GM12878 (cell line): Measurements from ENCODE around the gene ADGRL3. TPM values are rescaled to one million over a fixed set of nuclear protein-coding genes. Genes with fewer than 3 reads are reported as not detected.

Experiments used
- ATAC-seq: fragments of 200-7000 bp; cut with Tn5 transposase; 3 replicates; pipeline ENCODE4 v1.9.1; 2020; ENCODE audit warnings: mild to moderate bottlenecking, moderate library complexity
- BruUV-seq: library from RNA; stranded (reverse); fragments of 400-500 nt; replicated peaks from 2 replicates; lab custom pipeline; 2021; lab: Mats Ljungman, UMichigan
- CTCF ChIA-PET: fragments of 300-600 bp; sonication (Branson Sonifier 250); formaldehyde crosslinking; extraction: SDS; loops from one replicate; lab custom pipeline; 2021; ENCODE audit warnings: inconsistent platforms; lab: Yijun Ruan, JAX
- POLR2A ChIA-PET: fragments of 350-600 bp; formaldehyde crosslinking; extraction: SDS; loops from one replicate; lab custom pipeline; 2021; ENCODE audit warnings: inconsistent platforms; lab: Charles Lee
- RAD21 ChIA-PET: fragments of 300-600 bp; sonication (Branson Sonifier 250); formaldehyde crosslinking; loops from one replicate; lab custom pipeline; 2023; ENCODE audit warnings: antibody characterized with exemption; ENCODE audit not compliant: unreplicated experiment; lab: Charles Lee
- SMC1A ChIA-PET: fragments of 300-600 bp; sonication (Branson Sonifier 250); formaldehyde crosslinking; loops from one replicate; lab custom pipeline; 2023; ENCODE audit not compliant: unreplicated experiment, uncharacterized antibody; lab: Charles Lee
- DNase-seq: peaks from one replicate; pipeline ENCODE4 v3.0.0-alpha.2; 2011; ENCODE audit warnings: low read depth, low spot score
- FAIRE-seq: peaks from 3 replicates; lab custom pipeline; 2011; peaks lifted over from hg19 to GRCh38; lab: Jason Lieb, UNC
- H2AFZ ChIP-seq: 2 replicates; pipeline ENCODE4 v1.6.0; 2011; ENCODE audit warnings: low read depth, low read length, control low read depth; ENCODE audit not compliant: control insufficient read depth
- H3K27ac ChIP-seq: 2 replicates; pipeline ENCODE4 v1.5.1; 2011; ENCODE audit warnings: control low read depth; ENCODE audit not compliant: control insufficient read depth, insufficient read depth
- H3K27me3 ChIP-seq, 2 experiments: replicated peaks in 1 of 2; 2 replicates each; pipeline versions ENCODE4 v1.6.0 to v1.6.1; 2011; ENCODE audit warnings: low read length in 1 of 2; ENCODE audit not compliant: control insufficient read depth in 2 of 2, insufficient read depth in 2 of 2
- H3K36me3 ChIP-seq, 2 experiments: 2 replicates each; pipeline ENCODE4 v1.5.1; 2011; ENCODE audit warnings: low read length in 1 of 2; ENCODE audit not compliant: control insufficient read depth in 2 of 2, insufficient read depth in 2 of 2
- H3K4me1 ChIP-seq: 2 replicates; pipeline ENCODE4 v1.6.1; 2011; ENCODE audit warnings: mild to moderate bottlenecking, low read length, moderate library complexity, mixed read lengths; ENCODE audit not compliant: control insufficient read depth, insufficient read depth
- H3K4me2 ChIP-seq: 2 replicates; pipeline ENCODE4 v1.6.0; 2011; ENCODE audit warnings: control low read depth; ENCODE audit not compliant: control insufficient read depth, insufficient read depth
- H3K4me3 ChIP-seq: fragments of 200-600 bp; sonication (generic); 2 replicates; pipeline ENCODE4 v1.5.1; 2016
- H3K79me2 ChIP-seq: 2 replicates; pipeline ENCODE4 v1.6.0; 2011; ENCODE audit warnings: low read length; ENCODE audit not compliant: control insufficient read depth, insufficient read depth
- H3K9ac ChIP-seq: 2 replicates; pipeline ENCODE4 v1.8.0; 2011; ENCODE audit warnings: low read length, control low read depth, mixed read lengths; ENCODE audit not compliant: control insufficient read depth, insufficient read depth
- H3K9me3 ChIP-seq: replicated peaks from 3 replicates; pipeline ENCODE4 v1.5.1; 2011; ENCODE audit warnings: mild to moderate bottlenecking, low read length; ENCODE audit not compliant: control insufficient read depth, insufficient read depth
- H4K20me1 ChIP-seq: 2 replicates; pipeline ENCODE4 v1.6.0; 2011; ENCODE audit not compliant: control insufficient read depth, insufficient read depth
- CHD1 ChIP-seq: IDR thresholded peaks from 2 replicates; pipeline ENCODE4 v1.6.1; 2012; ENCODE audit warnings: low read depth, low read length, improper control_type of control experiment
- ETV6 ChIP-seq, 2 experiments: fragments of 450-650 bp in 1 of 2; IDR thresholded peaks in 1 of 2; conservative IDR thresholded peaks in 1 of 2; 2 replicates each; pipeline ENCODE4 v1.6.1; 2014; ENCODE audit warnings: antibody characterized with exemption in 1 of 2, borderline replicate concordance in 1 of 2, low read depth in 1 of 2, mild to moderate bottlenecking in 1 of 2, moderate library complexity in 1 of 2
- IRF4 ChIP-seq: IDR thresholded peaks from 2 replicates; pipeline ENCODE4 v1.6.1; 2011; ENCODE audit warnings: low read depth, low read length
- NR2F1 ChIP-seq: fragments of 450-650 bp; conservative IDR thresholded peaks from 2 replicates; pipeline ENCODE4 v1.6.1; 2017; ENCODE audit warnings: mild to moderate bottlenecking
- PAX5 ChIP-seq: IDR thresholded peaks from 2 replicates; pipeline ENCODE4 v1.6.1; 2011; ENCODE audit warnings: low read depth, low read length, borderline replicate concordance
- POLR2AphosphoS5 ChIP-seq: IDR thresholded peaks from 2 replicates; pipeline ENCODE4 v1.6.1; 2011; ENCODE audit warnings: mild to moderate bottlenecking, low read length, inconsistent platforms
- TCF12 ChIP-seq: IDR thresholded peaks from 2 replicates; pipeline ENCODE4 v1.6.1; 2011; ENCODE audit warnings: low read depth, mild to moderate bottlenecking, low read length
- ZNF207 ChIP-seq: fragments of 450-650 bp; IDR thresholded peaks from 2 replicates; pipeline ENCODE4 v1.6.1; 2014; ENCODE audit warnings: antibody characterized with exemption, mild to moderate bottlenecking, borderline replicate concordance
- ZNF24 ChIP-seq: fragments of 450-650 bp; IDR thresholded peaks from 2 replicates; pipeline ENCODE4 v1.6.1; 2017; ENCODE audit warnings: antibody characterized with exemption, mild to moderate bottlenecking
- WGBS: methylation state at CpG from one replicate; pipeline ENCODE4 v1.1.6; 2016; ENCODE audit warnings: low lambda C conversion rate; ENCODE audit not compliant: insufficient replicate concordance, insufficient coverage; ENCODE audit errors: missing lambda C conversion rate; 5-methylcytosine and 5-hydroxymethylcytosine counted together
- in situ Hi-C: fragments of 300-500 bp; cut with MboI; formaldehyde crosslinking; loops from 9 replicates; pipeline ENCODE4 v1.14.3; 2018; ENCODE audit warnings: mixed read lengths
- intact Hi-C: fragments of 100-400 bp; cut with micrococcal nuclease; formaldehyde crosslinking; loops from one replicate; pipeline ENCODE4 v1.14.2; 2022; ENCODE audit not compliant: unreplicated experiment
- polyA plus RNA-seq, 11 experiments: library from polyadenylated mRNA; depleted of rRNA in 4 of 11; unstranded in 6 of 11; stranded (reverse) in 5 of 11; fragments of >200 nt; fragmentation: Nextera tagmentation in 4 of 11; fragmentation: Illumina TruSeq in 1 of 11; extraction: Ambion mirVana in 4 of 11; extraction: Trizol in 1 of 11; gene quantifications; 1 replicate in 1 of 11; 2 replicates in 10 of 11; pipeline versions ENCODE4 v1.2.1 to v1.2.3, GENCODE V29; 2011 to 2016; ENCODE audit warnings: inconsistent platforms in 2 of 11, missing spikeins in 2 of 11, low read depth in 1 of 11
- total RNA-seq, 4 experiments: library from RNA; depleted of rRNA in 3 of 4; stranded (reverse); fragments of >200 nt in 3 of 4; fragmentation: Illumina TruSeq in 1 of 4; extraction: Trizol in 1 of 4; gene quantifications; 2 replicates each; pipeline versions ENCODE4 v1.2.1 to v1.2.3, GENCODE V29; 2013 to 2021
- TF ChIP-seq, protein P1 (sequence below): fragments of 450-650 bp; IDR thresholded peaks from 2 replicates; pipeline ENCODE4 v1.6.1; 2017; ENCODE audit warnings: mild to moderate bottlenecking

The ADGRL3 gene
- total and polyA plus RNA-seq, 10 of the 15 experiments (the other 5 are each of a cell fraction or from before 2014, with no cell fraction given), result 1.1 TPM; not detected in 9

DNA sequence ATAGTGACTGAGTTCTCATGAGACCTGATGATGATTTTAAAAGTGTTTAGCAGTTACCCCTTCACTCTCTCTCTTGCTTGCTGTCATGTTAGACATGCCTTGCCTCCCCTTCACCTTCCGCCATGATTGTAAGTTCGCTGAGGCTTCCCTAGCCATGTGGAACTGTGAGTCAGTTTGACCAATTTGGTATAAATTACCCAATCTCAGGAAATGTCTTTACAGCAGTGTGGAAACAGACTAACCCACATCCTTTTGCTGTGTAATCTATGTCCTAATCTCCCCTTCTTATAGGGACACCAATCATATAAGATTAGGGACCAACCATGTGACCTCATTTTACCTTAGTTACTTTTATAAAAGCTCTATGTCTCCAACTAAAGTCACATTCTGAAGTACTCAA, 677.8 kb downstream of the ADGRL3 start:
- ChIA-PET CTCF (interaction anchor here (2.8 kb wide), 1 partner anchor 13 kb away, joined by 9 read pairs; no protein-coding TSS in a partner anchor), SMC1A (interaction anchor here (1.0 kb wide), 2 partner anchors 11 to 44 kb away, joined by 3 to 6 read pairs; no protein-coding TSS in a partner anchor), RAD21 (interaction anchor here (1.0 to 1.2 kb wide), 2 partner anchors 24 to 32 kb away, joined by 4 read pairs; no protein-coding TSS in a partner anchor), POLR2A (no interaction called here)
- no peaks in the 10 kb centered on the region for H4K20me1 ChIP-seq
- 24% methylated on average over 2 of the region's 2 CpGs for WGBS
- H3K9ac ChIP-seq, result no peak overlapping the region
- no peaks in the 10 kb centered on the region for H3K9me3 ChIP-seq
- intact Hi-C loops, result no loop called here
- no peak for DNase-seq
- H3K27ac ChIP-seq, result no peak overlapping the region
- H3K4me1 ChIP-seq, result no peaks in the 10 kb centered on the region
- H3K79me2 ChIP-seq, result no peaks in the 10 kb centered on the region
- no TSS peak for BruUV-seq
- in situ Hi-C loops, result no loop called here
- no peak overlapping the region for H3K4me2 ChIP-seq
- H3K36me3 ChIP-seq, result no peaks in the 10 kb centered on the region
- no peak for ATAC-seq
- no peak overlapping the region for H3K4me3 ChIP-seq
- FAIRE-seq, result no peak
- H2AFZ ChIP-seq, result no peak overlapping the region
- TF ChIP-seq ZNF24 (no peak), TCF12 (no peak), NR2F1 (no peak), CHD1 (no peak), PAX5 (no peak), ZNF207 (no peak), ETV6 (conservative IDR thresholded peaks at IDR 0.05 in 1 of 2, IDR thresholded peaks at IDR 0.05 in 1 of 2; ENCODE audit: borderline replicate concordance in 1 of 2, low read depth in 1 of 2) (no peak), IRF4 (no peak), POLR2AphosphoS5 (no peak)
- TF ChIP-seq, protein P1, sequence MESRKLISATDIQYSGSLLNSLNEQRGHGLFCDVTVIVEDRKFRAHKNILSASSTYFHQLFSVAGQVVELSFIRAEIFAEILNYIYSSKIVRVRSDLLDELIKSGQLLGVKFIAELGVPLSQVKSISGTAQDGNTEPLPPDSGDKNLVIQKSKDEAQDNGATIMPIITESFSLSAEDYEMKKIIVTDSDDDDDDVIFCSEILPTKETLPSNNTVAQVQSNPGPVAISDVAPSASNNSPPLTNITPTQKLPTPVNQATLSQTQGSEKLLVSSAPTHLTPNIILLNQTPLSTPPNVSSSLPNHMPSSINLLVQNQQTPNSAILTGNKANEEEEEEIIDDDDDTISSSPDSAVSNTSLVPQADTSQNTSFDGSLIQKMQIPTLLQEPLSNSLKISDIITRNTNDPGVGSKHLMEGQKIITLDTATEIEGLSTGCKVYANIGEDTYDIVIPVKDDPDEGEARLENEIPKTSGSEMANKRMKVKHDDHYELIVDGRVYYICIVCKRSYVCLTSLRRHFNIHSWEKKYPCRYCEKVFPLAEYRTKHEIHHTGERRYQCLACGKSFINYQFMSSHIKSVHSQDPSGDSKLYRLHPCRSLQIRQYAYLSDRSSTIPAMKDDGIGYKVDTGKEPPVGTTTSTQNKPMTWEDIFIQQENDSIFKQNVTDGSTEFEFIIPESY, result no peak
- no peaks in the 10 kb centered on the region for H3K27me3 ChIP-seq
